IMR-90 (cell line): ENCODE data around the gene INPP5J.
"Not testable (repeated sequence)": the region's sequence is repeated elsewhere in the genome, so short reads cannot be mapped to it uniquely, and the experiment has no call there.

ENCODE experiments used
- CEBPB ChIP-seq: IDR thresholded peaks from 2 replicates; pipeline ENCODE4 v1.6.1; 2012; ENCODE audit warnings: low read depth, low read length, improper control_type of control experiment
- CTCF ChIP-seq: conservative IDR thresholded peaks from 2 replicates; pipeline ENCODE4 v1.5.1; 2012; ENCODE audit warnings: mild to moderate bottlenecking, low read depth, low read length, improper control_type of control experiment
- MAFK ChIP-seq: IDR thresholded peaks from 2 replicates; pipeline ENCODE4 v1.6.1; 2012; ENCODE audit warnings: low read depth, low read length, improper control_type of control experiment
- MAZ ChIP-seq: IDR thresholded peaks from 2 replicates; pipeline ENCODE4 v1.6.1; 2012; ENCODE audit warnings: low read depth, mild to moderate bottlenecking, low read length, improper control_type of control experiment, moderate library complexity, borderline replicate concordance
- POLR2A ChIP-seq: IDR thresholded peaks from 2 replicates; pipeline ENCODE4 v1.6.1; 2012; ENCODE audit warnings: mild to moderate bottlenecking, low read depth, low read length
- RAD21 ChIP-seq: IDR thresholded peaks from 2 replicates; pipeline ENCODE4 v1.6.1; 2012; ENCODE audit warnings: low read length, improper control_type of control experiment
- RCOR1 ChIP-seq: IDR thresholded peaks from 2 replicates; pipeline ENCODE4 v1.6.1; 2012; ENCODE audit warnings: mild to moderate bottlenecking, low read length, improper control_type of control experiment; ENCODE audit not compliant: insufficient replicate concordance
- RFX5 ChIP-seq: IDR thresholded peaks from 2 replicates; pipeline ENCODE4 v1.8.0; 2012; ENCODE audit warnings: low read depth, mild to moderate bottlenecking, low read length, moderate library complexity
- TF ChIP-seq, protein P1 (sequence below): fragments of 150-350 bp; IDR thresholded peaks from 2 replicates; pipeline ENCODE4 v1.6.1; 2017; ENCODE audit warnings: mild to moderate bottlenecking, antibody characterized with exemption, low read length, low read depth

DNA sequence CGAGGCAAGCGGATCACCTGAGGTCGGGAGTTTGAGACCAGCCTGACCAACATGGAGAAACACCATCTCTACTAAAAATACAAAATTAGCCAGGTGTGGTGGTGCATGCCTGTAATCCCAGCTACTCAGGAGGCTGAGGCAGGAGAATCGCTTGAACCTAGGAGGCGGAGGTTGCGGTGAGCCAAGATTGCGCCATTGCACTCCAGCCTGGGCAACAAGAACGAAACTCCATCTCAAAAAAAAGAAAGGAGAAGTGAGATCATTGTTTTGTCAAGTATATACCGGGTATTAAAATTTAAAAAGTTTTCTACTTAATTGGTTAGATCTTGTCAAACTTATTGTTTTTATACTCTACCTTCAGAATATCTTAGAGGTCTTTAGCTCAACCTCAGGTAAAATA, 49.0 kb downstream of the INPP5J start:
- not testable (repeated sequence) for TF ChIP-seq CTCF, POLR2A, RFX5, RCOR1, MAFK, CEBPB, RAD21, MAZ
- TF ChIP-seq, protein P1, sequence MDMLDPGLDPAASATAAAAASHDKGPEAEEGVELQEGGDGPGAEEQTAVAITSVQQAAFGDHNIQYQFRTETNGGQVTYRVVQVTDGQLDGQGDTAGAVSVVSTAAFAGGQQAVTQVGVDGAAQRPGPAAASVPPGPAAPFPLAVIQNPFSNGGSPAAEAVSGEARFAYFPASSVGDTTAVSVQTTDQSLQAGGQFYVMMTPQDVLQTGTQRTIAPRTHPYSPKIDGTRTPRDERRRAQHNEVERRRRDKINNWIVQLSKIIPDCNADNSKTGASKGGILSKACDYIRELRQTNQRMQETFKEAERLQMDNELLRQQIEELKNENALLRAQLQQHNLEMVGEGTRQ, result not testable (repeated sequence)
